Activated CD4-positive, alpha-beta T cell treated with anti-CD3 and anti-CD28 coated beads, Interleukin-2, amount 10 ng/mL, durations not matched to agents 24 days and 14 days (primary cell): Measurements from ENCODE around the gene EPC1. TPM values are rescaled to one million over a fixed set of nuclear protein-coding genes. Genes with fewer than 3 reads are reported as not detected.
A peak's percentile ranks its signal among the peaks of the same experiment; 100 is the strongest.
"Not testable (repeated sequence)": the region's sequence is repeated elsewhere in the genome, so short reads cannot be mapped to it uniquely, and the experiment has no call there.

Experiments used
- DNase-seq: peaks from one replicate; pipeline ENCODE4 v3.0.0; 2022
- H3K27ac Mint-ChIP-seq: one replicate; pipeline ENCODE4 v1.8.0; 2022; ENCODE audit warnings: mild to moderate bottlenecking, mixed read lengths
- H3K27me3 Mint-ChIP-seq: one replicate; pipeline ENCODE4 v1.8.0; 2022; ENCODE audit warnings: mixed read lengths
- H3K36me3 Mint-ChIP-seq: one replicate; pipeline ENCODE4 v1.8.0; 2022; ENCODE audit warnings: low read depth, mild to moderate bottlenecking, mixed read lengths
- H3K4me1 Mint-ChIP-seq: one replicate; pipeline ENCODE4 v1.8.0; 2021; ENCODE audit warnings: mixed read lengths
- H3K4me3 Mint-ChIP-seq: one replicate; pipeline ENCODE4 v1.8.0; 2022; ENCODE audit warnings: mild to moderate bottlenecking, moderate library complexity, mixed read lengths
- H3K9me3 Mint-ChIP-seq: one replicate; pipeline ENCODE4 v1.8.0; 2021; ENCODE audit warnings: mixed read lengths
- intact Hi-C: fragments of 100-400 bp; cut with micrococcal nuclease; formaldehyde crosslinking; loops from one replicate; pipeline ENCODE4 v1.15.1; 2023
- total RNA-seq: library from RNA; stranded (reverse); gene quantifications from 2 replicates; pipeline ENCODE4 v1.2.3, GENCODE V29; 2022

EPC1 gene
- total RNA-seq, 1 donor from 2014 or later = 34.3 TPM

DNA sequence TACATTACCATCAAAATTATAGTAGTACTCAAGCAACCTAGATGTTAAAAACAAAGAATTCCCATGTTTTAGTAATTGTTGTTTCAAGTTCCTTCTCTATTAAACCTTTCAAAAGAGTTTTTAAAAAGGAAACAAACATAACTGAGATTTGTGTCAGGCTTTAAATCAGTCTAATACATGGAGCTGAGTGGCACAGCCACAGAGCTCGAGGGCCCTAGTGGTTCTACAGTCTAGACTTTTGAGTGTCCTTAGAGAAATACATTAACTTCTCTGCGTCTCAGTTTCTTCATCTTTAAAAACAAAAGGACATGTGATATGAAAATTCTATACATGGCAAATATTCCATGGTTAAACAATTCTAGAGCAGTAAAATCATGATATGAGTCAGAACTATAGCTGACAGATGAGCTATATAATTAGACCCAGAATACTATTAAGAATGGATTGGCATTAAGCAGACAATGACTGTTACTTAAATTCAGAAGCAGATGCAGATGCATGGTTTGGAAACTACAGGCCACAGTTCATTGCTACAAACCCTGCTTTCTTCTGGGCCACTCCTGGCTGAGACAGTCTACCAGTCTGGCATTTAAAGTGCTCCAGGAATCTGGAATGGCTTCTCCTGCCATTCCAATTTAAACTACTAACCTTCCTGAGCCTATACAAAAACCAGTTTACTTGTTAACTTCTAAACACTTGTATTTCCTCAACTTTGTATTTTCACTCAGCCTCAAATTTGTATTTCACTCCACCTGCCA, 77.4 kb downstream of the EPC1 start:
- H3K27ac Mint-ChIP-seq = no peak overlapping the region
- peaks cover 48% of the 10 kb centered on the region for H3K36me3 Mint-ChIP-seq
- DNase-seq = peak; percentile 31
- H3K9me3 Mint-ChIP-seq = no peaks in the 10 kb centered on the region
- H3K27me3 Mint-ChIP-seq = no peaks in the 10 kb centered on the region
- no peak overlapping the region for H3K4me3 Mint-ChIP-seq
- intact Hi-C loops = no loop called here
- peaks cover 2% of the 10 kb centered on the region for H3K4me1 Mint-ChIP-seq

DNA sequence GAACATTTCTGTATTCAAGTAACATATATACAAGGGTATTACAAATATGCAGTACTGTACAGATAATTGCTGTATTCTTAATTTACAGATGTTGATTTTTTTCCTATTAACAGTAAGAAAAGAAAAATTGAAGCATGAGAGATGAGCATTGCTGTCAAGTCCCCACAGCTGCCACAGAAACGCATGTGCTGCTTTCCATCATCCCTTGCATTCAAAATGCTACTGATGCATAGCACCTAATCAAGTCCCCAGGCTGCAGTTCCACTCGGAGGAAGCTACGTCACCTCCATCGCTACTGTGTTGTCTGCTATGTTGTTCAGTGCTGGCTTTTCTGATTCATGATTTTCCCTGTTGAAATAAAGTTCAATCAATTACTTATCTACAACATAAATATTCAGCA, 78.2 kb downstream of the EPC1 start:
- peak; percentile 29 for DNase-seq
- intact Hi-C loops = no loop called here
- H3K27ac Mint-ChIP-seq = no peak overlapping the region
- no peak overlapping the region for H3K4me3 Mint-ChIP-seq
- peaks cover 2% of the 10 kb centered on the region for H3K4me1 Mint-ChIP-seq
- no peaks in the 10 kb centered on the region for H3K9me3 Mint-ChIP-seq
- no peaks in the 10 kb centered on the region for H3K27me3 Mint-ChIP-seq
- H3K36me3 Mint-ChIP-seq = peaks cover 48% of the 10 kb centered on the region

DNA sequence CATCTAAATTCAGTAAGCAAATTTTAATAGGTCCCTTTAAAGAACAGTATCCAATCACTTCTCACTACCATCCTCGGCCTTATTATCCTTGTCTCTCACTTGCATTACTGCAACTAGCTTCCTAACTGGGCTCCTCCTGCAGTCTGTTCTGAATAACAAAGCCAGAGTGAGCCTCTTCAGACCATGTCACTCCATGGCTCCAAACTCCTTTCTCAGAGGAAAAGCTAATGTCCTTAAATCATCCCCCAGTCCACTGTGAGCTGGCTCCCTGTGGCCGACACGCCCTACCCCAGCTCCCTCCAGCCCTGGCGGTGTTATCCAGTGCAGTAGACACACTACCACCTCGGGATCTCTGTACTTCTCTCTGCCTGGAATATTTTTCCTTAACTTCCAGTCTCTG, 80.0 kb downstream of the EPC1 start:
- Mint-ChIP-seq H3K27ac (peak overlapping the region; percentile 11), H3K27me3 (no peaks in the 10 kb centered on the region), H3K9me3 (no peaks in the 10 kb centered on the region), H3K36me3 (peaks cover 42% of the 10 kb centered on the region), H3K4me1 (peaks cover 4% of the 10 kb centered on the region), H3K4me3 (no peak overlapping the region)
- intact Hi-C loops = no loop called here
- DNase-seq = no peak

DNA sequence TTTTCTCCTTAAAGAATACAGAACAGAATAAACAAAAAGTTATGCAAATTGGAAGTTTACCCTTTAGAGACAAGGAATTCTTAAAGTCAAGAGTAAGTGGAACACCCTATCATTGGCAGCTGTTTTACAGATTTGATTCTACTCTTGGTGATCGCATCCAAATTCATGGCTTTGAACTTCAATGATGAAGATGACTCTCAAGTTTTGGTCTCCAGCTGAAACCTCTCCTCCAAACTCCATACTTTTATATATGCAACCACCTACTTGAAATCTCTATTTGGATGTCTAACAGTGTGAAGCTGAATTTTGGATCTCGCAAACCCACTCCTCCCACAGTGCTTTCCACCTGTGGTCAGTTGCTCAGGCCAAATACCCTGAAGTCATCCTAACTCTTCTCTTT, 80.4 kb downstream of the EPC1 start:
- H3K27ac Mint-ChIP-seq = peak overlapping the region; percentile 11
- DNase-seq = no peak
- no peaks in the 10 kb centered on the region for H3K27me3 Mint-ChIP-seq
- peaks cover 4% of the 10 kb centered on the region for H3K4me1 Mint-ChIP-seq
- peaks cover 39% of the 10 kb centered on the region for H3K36me3 Mint-ChIP-seq
- intact Hi-C loops = no loop called here
- H3K9me3 Mint-ChIP-seq = no peaks in the 10 kb centered on the region
- no peak overlapping the region for H3K4me3 Mint-ChIP-seq

DNA sequence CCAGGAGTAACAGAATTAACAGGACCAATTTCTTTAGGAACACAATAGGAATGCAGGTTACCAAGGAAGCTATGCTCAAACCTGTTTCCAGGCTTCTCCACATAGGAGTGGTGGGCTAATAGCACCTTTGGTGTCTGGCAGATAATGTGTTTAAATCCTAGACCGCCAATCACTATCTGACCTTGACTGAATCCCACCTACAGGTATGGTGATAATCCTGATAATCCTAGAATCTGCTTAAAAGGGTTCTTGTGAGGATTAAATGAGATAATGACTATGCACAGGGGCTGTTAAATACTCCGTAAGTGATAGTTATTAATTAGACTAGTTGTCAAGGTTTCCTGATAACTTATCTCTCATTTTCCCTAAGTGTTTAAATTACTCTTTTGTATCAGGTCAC, 81.2 kb downstream of the EPC1 start:
- intact Hi-C loops = no loop called here
- H3K36me3 Mint-ChIP-seq = peaks cover 33% of the 10 kb centered on the region
- no peak overlapping the region for H3K27ac Mint-ChIP-seq
- peak; percentile 43 for DNase-seq
- peaks cover 4% of the 10 kb centered on the region for H3K4me1 Mint-ChIP-seq
- no peaks in the 10 kb centered on the region for H3K27me3 Mint-ChIP-seq
- no peak overlapping the region for H3K4me3 Mint-ChIP-seq
- H3K9me3 Mint-ChIP-seq = no peaks in the 10 kb centered on the region

DNA sequence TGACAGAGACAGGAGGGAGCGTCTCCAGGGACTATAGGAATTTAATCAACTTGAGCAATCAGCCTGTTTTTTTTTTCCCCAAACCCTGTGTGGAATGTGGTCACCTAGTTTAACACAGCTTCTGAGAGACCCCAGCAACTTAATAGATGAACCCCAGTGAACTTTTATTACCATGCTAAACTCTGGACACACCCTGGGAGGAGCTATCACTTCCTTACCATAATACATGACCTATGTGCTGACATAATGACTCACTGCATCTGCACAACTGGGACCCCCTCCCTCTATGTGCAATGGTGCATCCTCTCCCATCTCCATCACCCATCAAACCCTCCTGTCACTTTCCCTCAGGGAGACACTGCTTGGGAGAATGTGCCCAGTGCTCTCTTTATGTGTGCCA, 83.7 kb downstream of the EPC1 start:
- peak; percentile 49 for DNase-seq
- Mint-ChIP-seq H3K9me3 (no peaks in the 10 kb centered on the region), H3K4me1 (peaks cover 2% of the 10 kb centered on the region), H3K36me3 (peaks cover 13% of the 10 kb centered on the region), H3K27me3 (no peaks in the 10 kb centered on the region), H3K4me3 (no peak overlapping the region), H3K27ac (no peak overlapping the region)
- intact Hi-C loops = no loop called here

DNA sequence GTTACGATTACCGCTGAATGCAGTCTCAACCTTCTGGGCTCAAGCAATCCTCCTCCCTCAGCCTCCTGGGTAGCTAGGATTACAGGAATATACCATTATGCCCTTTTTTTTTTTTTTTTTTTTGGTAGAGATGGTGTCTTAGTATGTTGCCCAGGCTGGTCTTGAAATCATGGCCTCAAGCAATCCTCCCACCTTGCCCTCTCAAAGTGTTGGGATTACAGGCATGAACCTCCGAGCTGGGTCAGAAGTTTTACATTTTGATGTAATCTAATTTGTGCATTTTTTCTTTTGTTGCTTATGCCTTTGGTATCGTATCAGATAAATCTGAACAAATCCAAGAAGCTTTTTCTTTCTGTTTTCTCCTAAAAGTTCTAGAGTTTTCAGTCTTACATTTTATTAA, 87.4 kb downstream of the EPC1 start:
- H3K27ac Mint-ChIP-seq = no peak overlapping the region
- H3K36me3 Mint-ChIP-seq = no peaks in the 10 kb centered on the region
- H3K4me3 Mint-ChIP-seq = no peak overlapping the region
- H3K27me3 Mint-ChIP-seq = no peaks in the 10 kb centered on the region
- intact Hi-C loops = no loop called here
- H3K9me3 Mint-ChIP-seq = no peaks in the 10 kb centered on the region
- H3K4me1 Mint-ChIP-seq = peaks cover 11% of the 10 kb centered on the region
- DNase-seq = no peak

DNA sequence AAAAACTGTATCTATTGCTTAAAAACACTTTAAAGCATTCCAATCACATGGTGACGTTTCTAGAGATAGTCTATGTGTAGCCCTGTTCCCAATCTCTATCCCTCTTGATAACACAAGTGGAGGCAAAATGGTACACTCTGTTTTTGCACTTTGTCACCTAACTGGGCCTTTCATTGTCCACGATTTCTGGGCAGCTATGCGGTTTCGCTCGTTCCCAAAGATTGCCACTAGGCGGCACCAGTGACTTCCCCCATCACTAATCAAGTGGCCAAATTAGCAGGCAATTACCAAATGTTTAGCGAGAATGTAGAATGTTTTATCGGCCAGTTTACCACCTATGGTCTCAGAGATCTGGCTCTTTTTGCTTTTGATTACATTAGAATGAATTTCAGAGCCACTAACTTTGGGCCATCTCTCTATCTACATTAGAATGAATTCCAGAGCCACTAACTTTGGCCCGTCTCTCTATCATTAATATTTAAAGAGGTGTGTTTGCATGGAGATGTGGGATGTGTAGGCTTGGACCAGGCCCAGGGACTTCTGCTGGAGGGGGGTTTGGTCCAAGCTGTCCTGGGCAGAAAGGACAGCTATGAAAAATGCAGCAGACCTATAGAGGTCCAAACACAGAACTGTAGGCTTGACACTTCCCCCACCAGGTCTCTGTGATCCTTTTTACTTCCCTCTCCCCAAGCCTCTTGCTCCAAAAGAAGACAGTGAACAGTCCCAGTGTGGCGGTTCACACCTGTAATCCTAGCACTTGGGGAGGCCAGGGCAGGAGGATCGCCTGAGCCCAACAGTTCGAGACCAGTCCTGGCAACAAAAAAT, 90.1 kb downstream of the EPC1 start:
- Mint-ChIP-seq H3K36me3 (no peaks in the 10 kb centered on the region), H3K27ac (no peak overlapping the region), H3K4me3 (no peak overlapping the region), H3K27me3 (no peaks in the 10 kb centered on the region), H3K9me3 (no peaks in the 10 kb centered on the region), H3K4me1 (peaks cover 18% of the 10 kb centered on the region)
- intact Hi-C loops = loop anchor here (1.0 kb wide), 2 partner anchors 89 to 111 kb away; no protein-coding TSS in a partner anchor
- DNase-seq = peak; percentile 90

DNA sequence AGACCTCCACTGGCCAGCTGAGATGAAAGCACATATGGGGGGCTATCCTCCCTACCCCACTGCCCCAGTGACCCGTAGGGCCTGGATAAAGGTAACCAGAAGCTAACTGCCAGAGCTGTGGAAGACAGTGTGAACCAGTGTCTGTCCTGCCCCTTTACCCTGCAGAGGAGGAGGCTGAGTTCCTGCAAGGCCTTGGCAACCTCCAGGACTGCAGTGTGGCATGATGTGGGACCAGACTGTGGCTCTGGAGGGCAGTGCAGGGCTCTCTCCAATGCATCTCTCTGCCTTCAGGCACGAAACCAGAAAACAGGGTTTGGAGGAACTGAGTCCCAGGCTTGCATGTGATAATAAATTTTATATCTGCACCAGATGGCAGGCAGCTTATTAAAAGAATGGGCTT, 93.1 kb downstream of the EPC1 start:
- intact Hi-C loops = loop anchor here (5.0 kb wide), 1 partner anchor 193 kb away; the partner anchor contains the start of gene CCDC7
- H3K4me1 Mint-ChIP-seq = peaks cover 32% of the 10 kb centered on the region
- H3K9me3 Mint-ChIP-seq = no peaks in the 10 kb centered on the region
- DNase-seq = no peak
- no peak overlapping the region for H3K4me3 Mint-ChIP-seq
- no peaks in the 10 kb centered on the region for H3K36me3 Mint-ChIP-seq
- H3K27me3 Mint-ChIP-seq = no peaks in the 10 kb centered on the region
- no peak overlapping the region for H3K27ac Mint-ChIP-seq

DNA sequence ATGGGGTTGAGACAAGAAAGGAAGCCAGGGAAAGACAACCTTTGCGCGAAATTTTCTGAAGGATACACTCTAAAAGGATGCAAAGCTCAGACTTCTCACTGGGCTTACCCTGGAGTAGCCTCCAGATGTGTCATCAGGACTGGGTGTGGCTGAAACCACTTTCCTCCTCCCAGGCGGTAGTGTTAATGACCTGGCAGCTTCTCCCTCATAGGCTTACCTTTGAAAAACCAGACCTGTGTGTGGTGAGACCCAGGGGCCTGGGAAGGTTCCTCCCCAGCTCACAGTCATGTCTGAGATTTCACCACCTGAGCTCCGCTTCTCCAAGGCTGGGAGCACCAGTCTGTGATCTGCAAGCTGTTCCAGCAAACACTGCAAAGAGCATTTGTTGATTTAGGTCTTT, 93.7 kb downstream of the EPC1 start:
- Mint-ChIP-seq H3K4me1 (peaks cover 32% of the 10 kb centered on the region), H3K9me3 (no peaks in the 10 kb centered on the region), H3K4me3 (no peak overlapping the region), H3K27me3 (no peaks in the 10 kb centered on the region), H3K36me3 (no peaks in the 10 kb centered on the region), H3K27ac (peak overlapping the region; percentile 45)
- intact Hi-C loops = loop anchor here (5.0 kb wide), 1 partner anchor 194 kb away; the partner anchor contains the start of gene CCDC7
- no peak for DNase-seq

DNA sequence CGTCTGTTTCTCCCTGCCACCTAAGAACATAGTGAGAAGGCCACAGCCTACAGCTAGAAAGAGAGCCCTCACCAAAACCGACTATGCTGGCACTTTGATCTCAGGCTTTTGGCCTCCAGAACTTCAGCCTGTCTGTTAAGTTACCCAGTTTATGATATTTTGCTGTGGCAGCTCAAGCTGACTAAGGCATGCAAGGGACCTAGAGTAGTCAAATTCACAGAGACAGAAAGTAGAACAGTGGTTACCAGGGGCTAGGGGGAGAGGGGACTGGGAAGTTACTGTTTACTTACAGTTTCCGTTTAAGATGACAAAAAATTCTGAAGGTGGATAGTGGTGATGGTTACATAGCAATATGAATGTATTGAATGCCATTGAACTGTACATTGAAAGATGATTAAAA, 96.5 kb downstream of the EPC1 start:
- H3K27ac Mint-ChIP-seq = peak overlapping the region; percentile 86
- peak; percentile 63 for DNase-seq
- not testable (repeated sequence) for H3K27me3 Mint-ChIP-seq, H3K9me3 Mint-ChIP-seq, H3K36me3 Mint-ChIP-seq
- peaks cover 30% of the 10 kb centered on the region for H3K4me1 Mint-ChIP-seq
- intact Hi-C loops = loop anchor here (5.0 kb wide), 1 partner anchor 197 kb away; the partner anchor contains the start of gene CCDC7
- H3K4me3 Mint-ChIP-seq = peak overlapping the region; percentile 24

DNA sequence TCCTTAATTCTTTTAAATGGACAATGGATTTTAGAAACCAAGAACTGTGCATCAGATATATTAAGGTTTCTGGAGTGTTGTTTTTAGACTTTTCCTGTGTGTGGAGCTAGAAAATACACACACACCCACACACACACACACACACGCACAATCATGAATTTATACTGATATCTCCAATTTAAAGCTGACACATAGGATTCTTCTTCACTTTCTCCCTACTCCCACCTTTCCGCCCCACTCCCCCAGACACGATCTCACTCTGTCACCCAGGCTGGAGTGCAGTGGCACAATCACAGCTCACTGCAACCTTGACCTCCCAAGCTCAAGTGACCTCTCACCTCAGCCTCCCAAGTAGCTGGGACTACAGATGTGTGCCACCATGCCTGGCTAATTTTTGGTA, 100.3 kb downstream of the EPC1 start:
- H3K4me1 Mint-ChIP-seq = peaks cover 32% of the 10 kb centered on the region
- DNase-seq = no peak
- intact Hi-C loops = no loop called here
- H3K27me3 Mint-ChIP-seq = no peaks in the 10 kb centered on the region
- H3K36me3 Mint-ChIP-seq = peaks cover 2% of the 10 kb centered on the region
- no peak overlapping the region for H3K4me3 Mint-ChIP-seq
- peaks cover 3% of the 10 kb centered on the region for H3K9me3 Mint-ChIP-seq
- peak overlapping the region; percentile 57 for H3K27ac Mint-ChIP-seq

DNA sequence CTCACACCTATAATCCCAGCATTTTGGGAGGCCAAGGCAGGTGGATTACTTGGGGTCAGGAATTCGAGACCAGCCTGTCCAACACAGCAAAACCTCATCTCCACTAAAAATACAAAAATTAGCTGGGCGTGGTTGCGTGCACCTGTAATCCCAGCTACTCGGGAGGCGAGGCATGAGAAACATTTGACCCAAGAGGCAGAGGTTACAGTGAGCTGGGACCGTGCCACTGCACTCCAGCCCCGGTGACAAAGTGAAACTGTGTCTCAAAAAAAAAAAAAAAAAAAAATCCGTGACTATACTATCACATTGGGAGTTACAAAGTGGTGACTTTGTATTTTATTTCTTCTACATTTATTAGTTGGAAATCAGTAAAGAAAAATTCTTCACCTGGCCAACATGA, 101.2 kb downstream of the EPC1 start:
- H3K4me3 Mint-ChIP-seq = no peak overlapping the region
- peaks cover 27% of the 10 kb centered on the region for H3K4me1 Mint-ChIP-seq
- no peak overlapping the region for H3K27ac Mint-ChIP-seq
- peaks cover 4% of the 10 kb centered on the region for H3K9me3 Mint-ChIP-seq
- intact Hi-C loops = loop anchor here (2.0 kb wide), 2 partner anchors 889 to 1003 kb away; no protein-coding TSS in a partner anchor
- no peak for DNase-seq
- peaks cover 2% of the 10 kb centered on the region for H3K36me3 Mint-ChIP-seq
- no peaks in the 10 kb centered on the region for H3K27me3 Mint-ChIP-seq
